Measurements from ENCODE around the gene VEGFB.

VEGFB gene

DNA sequence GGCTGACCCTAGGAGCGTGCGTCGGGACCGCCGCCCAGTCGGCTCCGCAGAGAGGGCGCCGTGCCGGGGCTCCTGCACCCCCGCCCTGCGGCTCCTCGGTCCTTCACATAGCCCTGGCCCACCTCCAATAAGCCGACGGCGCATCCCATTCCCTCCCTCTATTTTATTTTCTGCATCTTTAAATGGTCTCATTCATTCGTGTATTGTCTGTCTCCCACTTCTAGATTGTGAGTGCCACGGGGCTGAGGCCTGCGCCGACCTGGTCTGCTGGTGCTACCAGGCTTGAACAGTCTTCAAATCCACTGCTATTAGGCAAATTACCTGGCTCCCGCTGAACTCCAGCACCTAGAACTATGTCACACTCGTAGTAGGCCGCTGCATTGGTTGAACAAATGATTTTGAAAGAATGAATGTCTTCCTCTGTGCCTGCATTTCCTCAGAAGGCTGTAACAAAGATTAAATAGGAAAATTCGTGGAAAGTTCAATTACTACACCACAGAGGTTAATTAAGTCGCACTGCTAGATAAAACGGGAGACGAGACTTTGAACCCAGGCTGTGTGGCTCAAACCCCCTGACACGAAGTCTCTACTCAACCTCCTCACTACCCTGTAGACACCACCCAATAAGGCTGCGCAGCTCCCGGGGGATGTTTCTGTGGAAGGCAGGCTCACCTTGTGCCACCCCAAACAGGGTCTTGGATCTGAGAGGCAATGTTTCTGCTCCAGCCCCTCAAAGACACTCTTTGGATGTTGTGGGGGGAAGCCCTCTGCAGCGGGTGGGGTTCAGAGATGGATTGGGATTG lies 13.5 kb downstream of the VEGFB start:
- DNase-seq (ENCODE audit: low read depth), result no peak

DNA sequence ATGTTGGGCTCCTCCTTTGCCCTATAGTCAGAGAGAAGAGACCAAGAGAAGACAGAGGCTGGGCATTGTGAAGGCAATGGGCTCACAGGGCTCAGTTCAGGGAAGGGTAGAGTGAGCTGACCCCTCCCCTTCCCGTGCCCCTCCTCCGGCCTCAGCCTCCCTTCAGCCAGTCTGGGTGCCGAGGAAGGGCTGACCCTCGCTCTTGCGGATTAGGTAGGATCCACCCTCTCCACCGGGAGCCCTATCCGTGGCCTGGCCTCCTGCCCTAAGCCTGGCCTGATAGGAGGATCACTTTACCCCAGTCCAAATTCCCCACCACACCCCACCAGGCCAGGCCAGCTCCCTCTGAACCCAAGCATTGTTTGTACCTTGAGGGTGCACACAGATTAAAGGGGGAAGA lies 14.2 kb downstream of the VEGFB start:
- no peak for DNase-seq (ENCODE audit: low read depth)

DNA sequence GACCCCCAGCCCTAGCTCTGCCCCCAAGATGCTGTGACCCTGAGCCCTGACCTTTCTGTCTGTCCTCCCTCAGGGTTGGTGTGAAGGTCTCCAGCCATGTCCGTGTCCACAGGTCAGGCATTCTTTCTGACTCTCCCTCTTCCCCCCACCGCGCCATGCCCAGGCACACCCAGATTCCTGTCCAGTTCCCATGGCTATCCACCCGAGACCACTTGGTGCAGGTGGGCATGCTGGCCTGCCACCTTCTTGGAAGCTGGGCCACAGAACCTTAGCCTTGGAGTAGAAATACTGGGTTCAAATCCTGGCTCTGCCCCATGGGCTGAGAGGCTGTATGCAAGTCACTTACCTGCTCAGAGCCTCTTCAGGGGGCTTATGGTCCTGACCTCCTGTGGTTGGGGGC lies 14.7 kb downstream of the VEGFB start:
- DNase-seq (ENCODE audit: low read depth), result no peak

DNA sequence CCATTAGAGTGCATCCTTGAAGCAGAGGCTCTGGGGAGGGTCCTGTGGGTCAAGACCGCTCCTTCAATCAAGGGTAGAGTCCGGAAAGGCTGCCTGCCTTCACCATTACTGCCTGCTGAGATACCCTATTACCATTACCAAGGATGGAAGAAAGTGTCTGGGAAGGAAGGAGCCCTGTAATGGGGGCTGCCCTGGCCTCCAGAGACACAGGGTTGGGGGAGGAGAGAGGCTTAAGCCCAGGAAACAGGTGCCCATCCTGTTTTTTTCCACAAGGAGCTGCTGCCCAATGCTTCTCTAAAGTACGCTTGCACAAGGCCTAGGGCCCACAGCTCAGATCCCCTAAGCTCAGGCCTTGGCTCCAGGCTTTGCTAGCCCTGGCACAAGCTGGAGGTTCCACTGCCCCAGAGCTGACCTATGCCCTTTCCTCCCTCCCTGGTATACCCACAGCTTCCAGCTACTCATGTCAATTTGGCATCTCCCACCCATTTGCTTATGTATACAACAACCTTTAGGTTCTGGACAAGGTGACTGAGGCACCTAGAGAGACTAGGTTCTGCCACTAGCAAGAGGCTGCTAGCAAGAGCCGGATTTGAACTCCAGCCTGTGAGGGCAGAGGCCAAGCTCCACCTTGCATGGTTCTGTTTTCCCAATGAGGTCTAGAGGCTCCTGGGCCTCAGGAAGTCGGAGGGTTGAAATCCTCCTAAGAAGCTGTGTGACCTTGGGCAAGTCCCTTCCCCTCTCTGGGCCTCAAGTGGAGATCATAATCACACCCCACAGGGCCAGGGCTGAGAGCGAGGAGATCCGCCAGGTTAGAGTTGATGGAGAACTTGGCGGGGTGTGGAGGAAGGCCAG lies 15.4 kb downstream of the VEGFB start:
- no peak for DNase-seq (ENCODE audit: low read depth)

DNA sequence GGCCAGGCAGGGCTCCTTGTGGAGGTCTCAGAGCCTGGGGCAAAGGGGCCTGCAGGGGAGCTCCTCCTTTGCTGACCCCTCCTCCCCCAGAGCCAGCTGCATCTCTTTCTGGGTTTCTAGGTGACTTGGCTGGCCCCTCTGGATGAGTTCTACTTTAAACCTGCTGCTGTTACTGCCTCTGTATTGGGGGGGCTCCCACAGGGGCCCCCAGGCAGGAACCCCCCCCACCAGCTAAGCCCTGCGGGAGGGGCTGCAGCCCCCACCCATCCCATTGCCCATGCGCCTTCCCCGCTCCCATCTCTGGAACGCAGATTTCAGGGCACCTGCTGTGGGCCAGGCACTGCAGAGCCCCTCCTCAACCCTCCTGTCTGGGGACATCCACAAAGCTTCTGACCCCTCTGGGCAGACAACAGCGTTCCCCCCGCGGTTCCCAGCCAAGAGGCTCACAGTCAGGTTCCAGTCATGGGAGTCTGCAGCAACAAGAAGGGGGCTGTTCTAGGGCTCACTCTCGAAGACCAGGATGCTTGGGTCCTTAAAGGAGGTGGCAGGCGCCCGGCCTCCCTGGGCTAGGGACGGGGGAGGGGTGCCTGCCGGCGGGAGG lies 16.1 kb downstream of the VEGFB start:
- DNase-seq (ENCODE audit: low read depth), result no peak

DNA sequence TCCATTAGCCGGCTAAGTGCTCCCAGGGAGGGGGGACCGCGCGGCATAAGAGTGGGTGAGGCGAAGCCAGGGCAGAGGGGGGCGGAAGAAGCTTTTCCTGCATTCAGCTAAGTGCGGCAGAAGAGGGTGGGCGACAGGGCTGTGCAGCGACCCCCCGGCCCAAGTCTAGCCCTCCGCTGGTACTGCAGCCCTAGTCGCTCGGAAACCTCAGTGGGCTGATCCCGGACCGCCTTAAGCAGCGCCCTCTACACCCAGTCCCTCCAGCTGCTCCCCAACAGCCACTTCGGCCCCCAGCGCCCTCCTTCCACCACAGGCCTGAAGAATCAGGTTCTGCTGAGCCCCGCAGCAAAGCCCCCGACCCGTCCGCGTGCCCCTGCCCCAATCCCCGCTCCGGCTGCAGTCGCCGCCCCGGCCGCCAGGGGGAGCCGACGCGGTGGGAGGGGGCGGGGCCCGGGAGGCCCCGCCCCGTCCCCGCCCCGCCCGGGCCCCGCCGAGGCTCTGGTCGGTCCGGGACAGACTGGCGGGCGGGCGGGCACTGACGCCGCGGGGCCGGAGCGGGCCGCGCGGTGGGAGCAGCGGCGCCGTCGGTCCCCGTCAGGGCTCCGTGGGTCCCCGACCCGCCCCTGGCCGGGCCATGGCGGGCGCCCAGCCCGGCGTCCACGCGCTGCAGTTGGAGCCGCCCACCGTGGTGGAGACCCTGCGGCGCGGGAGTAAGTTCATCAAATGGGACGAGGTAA lies 16.8 kb downstream of the VEGFB start, which contains the start of gene PLCB3:
Gene PLCB3 (plus strand): TSS at position 515 of the 737 bp plus-strand sequence. CDS start 120 bp downstream, at position 635.
- peak; percentile 61 for DNase-seq (ENCODE audit: low read depth)

DNA sequence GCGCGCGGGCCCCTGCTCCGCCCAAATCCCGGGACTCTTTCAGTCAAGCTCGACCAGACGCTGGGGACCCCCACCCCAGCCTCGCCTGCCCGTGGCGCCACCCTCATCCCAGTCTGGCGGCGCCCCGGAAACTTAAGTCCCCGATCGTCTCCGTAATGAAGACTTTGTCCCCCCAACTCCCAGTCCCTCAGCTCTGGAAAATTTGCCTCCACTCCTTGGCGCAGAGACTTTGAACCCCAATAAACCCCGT lies 17.3 kb downstream of the VEGFB start:
- DNase-seq (ENCODE audit: low read depth), result no peak

DNA sequence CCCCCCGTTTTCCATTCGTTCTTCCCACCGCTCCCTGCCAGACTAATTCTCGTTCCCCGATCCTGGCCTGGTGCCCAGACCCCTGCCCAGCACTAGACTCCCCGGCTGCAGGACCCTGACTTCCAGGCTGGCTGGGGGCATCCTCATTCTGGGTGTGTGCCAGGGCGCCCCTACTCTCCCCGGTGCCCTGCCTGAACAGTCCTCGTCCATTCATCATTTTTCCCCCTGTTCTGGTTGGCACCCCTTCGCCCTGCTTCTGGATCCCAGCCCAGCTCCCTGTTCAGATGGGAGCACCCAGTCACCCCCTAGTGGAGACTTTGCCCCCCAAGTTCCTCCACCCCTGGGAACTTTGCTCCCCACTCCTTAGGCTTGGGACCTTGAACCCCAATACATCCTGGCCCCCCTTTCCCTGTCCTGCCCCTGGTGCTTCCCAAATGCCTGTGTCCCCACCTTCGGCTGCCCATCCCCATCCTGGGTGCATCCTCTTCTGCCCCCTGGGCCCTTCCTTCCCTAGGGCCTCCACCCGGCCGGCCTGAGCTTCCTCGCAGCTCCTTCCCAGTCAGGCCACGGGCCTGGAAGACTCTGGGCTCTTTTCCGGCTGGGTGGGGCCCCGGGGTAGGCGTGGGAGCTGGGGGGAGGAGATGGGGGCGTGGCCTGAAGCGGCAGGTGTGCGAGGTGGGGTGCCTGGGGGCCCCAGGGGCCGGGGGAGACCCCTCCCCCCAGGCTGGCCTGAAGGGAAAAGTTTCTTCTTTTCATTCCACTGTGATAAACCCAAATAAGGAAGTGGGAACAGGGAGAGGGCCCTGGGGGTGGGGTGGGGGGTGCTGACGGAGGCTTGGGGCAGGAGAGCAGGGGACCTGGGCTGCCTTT lies 17.9 kb downstream of the VEGFB start:
- no peak for DNase-seq (ENCODE audit: low read depth)

DNA sequence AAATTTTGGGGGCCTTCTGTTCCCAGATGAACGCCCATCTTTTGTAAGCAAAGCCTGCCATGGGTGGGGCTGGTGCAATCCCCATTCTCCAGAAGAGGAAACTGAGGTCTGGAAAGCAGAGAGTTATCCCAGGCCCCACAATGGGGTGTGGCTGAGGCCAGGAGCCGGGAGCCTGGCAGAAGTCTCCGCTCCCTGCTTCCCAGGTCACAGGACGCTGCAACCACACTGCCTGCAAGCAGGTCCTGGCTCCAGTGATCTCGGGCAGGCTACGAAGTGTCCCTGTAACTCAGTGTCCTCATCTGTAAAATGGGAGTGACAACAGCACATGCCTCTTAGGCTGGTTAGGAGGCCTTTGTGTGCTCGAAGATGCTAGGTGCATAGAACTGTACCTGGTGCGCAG lies 18.7 kb downstream of the VEGFB start:
- DNase-seq (ENCODE audit: low read depth), result no peak

DNA sequence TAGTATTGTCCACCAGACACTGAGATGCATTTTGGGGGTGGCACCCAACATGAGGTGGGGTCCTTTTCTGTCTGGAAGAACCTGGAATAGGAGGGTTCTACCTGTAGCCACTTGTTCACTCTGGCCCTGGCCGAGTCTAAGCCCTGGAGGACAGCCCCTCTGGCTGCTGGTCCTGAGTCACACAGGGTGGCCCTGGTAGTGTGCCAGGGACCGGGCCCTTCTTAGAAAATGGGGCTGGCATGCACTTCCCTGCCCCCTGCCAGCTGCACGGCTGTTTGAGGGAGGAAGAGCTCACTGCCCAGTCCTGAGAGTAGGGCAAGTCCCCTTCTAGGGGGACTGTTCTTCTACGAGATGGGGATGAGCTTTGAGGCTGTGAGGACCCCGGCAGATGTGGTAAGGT lies 19.1 kb downstream of the VEGFB start:
- no peak for DNase-seq (ENCODE audit: low read depth)

DNA sequence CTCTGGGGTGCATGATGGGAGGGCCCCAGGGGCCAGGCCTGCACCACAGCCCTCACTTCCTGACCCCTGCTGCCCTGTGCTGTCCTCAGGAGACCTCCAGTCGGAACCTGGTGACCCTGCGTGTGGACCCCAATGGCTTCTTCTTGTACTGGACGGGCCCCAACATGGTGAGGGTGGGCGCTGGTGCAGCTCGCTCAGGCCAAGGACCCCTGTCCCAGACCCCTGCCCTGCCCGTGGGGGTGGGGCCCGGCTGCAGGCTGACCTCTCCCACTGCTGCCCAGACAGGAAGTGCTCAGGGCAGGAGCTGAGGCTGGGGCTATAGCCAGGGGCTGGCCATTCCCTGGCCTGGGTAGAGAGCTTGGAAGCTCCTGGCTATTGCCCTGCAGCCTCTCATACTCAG lies 19.9 kb downstream of the VEGFB start:
- no peak for DNase-seq (ENCODE audit: low read depth)

DNA sequence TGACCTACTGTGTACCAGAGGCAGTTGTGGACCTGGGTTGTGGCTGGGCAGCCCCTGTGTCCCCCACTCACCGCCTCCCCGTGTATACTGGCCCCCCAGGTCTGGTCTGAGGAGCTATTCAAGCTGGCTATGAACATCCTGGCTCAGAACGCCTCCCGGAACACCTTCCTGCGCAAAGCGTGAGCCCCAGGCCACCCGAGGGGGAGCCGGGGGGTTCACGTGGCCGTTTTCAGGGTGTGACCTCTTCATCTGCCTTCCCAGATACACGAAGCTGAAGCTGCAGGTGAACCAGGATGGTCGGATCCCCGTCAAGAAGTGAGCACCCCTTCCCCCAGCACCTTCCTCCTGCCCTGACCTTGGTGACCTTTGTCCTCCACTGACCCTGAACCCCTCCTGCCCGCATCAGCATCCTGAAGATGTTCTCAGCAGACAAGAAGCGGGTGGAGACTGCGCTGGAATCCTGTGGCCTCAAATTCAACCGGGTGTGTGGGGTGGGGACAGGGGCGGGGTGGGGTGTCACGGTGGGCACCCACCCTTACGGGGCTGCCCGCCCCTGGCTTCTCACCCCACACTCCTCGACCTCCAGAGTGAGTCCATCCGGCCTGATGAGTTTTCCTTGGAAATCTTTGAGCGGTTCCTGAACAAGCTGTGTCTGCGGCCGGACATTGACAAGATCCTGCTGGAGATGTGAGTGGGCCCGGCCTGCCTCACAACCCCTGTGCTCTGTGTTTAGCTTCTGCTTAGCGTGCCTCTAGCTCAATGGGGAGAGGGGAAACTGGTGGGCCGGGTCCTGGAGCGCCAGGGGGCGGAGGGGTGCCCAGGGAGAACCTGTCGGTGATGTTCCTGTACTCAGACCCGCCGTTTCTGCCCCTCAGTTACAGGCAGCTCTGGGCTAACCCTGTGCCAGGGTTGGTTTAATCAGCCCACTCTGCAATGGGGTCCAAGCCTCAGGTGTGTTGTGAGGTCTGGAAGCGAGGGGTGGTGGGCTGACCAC lies 21.0 kb downstream of the VEGFB start:
- DNase-seq (ENCODE audit: low read depth), result no peak

DNA sequence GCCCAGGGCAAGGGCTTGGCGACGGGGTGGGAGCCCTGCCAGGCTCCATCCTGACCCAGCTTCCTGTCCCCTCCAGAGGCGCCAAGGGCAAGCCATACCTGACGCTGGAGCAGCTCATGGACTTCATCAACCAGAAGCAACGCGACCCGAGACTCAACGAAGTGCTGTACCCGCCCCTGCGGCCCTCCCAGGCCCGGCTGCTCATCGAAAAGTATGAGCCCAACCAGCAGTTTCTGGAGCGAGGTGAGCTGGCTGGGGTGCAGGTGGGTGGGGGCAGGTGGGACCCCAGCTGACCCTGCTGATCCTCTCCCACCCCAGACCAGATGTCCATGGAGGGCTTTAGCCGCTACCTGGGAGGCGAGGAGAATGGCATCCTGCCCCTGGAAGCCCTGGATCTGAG lies 21.9 kb downstream of the VEGFB start:
- DNase-seq (ENCODE audit: low read depth), result no peak

DNA sequence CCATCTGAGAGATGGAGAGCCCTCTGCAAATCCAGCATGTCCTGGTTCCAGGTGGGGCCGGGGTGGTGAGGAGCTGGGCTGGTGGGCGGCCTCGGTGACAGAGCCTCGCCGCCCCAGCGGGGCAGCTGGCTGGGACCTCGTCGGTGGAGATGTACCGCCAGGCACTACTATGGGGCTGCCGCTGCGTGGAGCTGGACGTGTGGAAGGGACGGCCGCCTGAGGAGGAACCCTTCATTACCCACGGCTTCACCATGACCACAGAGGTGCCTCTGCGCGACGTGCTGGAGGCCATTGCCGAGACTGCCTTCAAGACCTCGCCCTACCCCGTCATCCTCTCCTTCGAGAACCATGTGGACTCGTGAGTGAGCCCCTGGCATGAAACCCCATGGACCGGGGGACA lies 24.0 kb downstream of the VEGFB start:
- DNase-seq (ENCODE audit: low read depth), result no peak

DNA sequence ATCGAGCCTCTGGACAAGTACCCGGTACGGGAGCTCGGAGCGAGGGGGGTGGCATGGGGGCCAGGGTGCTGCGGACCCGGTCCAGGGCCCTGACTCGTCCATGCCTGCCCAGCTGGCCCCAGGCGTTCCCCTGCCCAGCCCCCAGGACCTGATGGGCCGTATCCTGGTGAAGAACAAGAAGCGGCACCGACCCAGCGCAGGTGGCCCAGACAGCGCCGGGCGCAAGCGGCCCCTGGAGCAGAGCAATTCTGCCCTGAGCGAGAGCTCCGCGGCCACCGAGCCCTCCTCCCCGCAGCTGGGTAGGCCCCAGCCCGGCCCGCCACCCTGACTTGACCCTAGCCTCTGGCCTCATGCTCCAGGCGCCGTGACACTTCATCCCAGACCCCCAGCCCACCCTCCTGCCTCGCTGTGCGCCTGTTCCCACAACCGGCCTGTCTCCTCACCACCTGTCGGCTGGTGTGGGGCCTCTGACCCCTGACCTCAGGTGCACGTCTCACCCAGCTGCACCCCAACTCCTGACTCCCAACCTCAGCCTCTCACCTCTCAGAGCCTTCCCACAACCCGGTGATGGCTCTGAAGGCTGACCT lies 24.7 kb downstream of the VEGFB start:
- no peak for DNase-seq (ENCODE audit: low read depth)

DNA sequence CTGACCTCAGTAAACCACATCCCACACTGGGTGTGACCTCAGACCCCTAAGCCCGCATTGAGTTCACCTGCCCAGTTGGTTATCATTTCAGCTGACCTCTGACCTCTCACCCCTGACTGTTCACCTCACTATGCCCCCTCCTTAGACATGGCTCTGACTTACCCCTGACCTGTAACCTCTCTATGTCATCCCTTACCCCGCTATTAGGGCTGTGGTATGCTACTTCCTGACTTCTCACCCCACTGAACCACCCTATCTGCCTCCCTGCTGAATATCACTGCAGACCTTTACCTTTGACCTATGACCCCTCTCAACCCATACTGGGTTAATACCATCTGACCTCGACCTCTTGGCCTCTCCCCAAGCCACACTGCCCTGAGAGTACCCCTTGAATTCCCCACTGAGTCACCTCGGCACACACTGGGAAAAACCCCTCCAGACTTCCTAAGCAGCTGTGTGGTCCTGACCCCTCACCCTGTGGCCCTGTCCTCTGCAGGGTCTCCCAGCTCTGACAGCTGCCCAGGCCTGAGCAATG lies 25.2 kb downstream of the VEGFB start:
- DNase-seq (ENCODE audit: low read depth), result no peak

DNA sequence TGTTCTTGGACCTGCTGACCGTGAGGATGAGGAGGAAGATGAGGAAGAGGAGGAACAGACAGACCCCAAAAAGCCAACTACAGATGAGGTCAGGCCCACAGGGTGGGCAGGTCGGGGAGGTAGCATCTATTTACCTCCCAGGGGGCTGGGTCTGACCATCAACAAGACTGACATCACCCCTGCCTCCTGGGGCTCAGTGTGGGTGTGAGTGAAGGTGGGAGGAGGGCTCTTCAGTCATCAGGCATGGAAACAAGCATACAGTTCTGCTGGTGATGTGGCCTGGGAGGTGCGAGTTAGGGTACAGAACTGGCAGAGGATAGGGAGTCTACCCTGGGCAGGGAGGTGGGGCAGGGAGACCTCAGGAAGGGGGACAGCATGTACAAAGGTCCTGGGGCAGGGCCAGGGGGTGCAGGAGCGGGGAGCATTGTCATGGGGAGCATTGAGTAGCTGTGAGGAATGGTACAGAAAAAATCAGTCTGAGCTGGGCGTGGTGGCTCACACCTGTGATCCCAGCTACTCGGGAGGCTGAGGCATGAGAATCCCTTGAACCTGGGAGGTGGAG lies 25.8 kb downstream of the VEGFB start:
- DNase-seq (ENCODE audit: low read depth), result no peak

DNA sequence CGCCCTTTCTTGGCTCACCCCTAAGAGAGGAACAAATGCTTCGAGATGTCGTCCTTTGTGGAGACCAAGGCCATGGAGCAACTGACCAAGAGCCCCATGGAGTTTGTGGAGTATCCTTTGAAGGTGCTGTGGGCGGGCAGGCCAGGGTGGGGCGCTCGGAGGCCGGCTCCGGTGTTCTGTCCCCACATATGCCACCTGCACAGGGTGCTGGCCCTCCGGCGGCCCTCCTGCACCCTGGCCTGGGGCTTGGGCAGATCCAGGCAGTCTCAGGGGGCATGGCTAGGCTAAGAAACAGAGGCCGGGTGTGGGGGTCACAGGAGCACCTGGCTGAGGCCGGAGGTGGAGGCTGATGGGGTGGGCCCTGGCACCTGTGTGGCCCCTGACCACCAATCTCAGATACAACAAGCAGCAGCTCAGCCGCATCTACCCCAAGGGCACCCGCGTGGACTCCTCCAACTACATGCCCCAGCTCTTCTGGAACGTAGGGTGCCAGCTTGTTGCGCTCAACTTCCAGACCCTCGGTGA lies 27.2 kb downstream of the VEGFB start:
- no peak for DNase-seq (ENCODE audit: low read depth)

Measured in activated T-helper 9 cell treated with anti-CD3 and anti-CD28 coated beads, Interleukin-2, amount 50 U/mL, for 16 hours (primary cell).